Kidney (tissue), 14 donors: ENCODE data around the gene SLC2A9. TPM values are rescaled to one million over a fixed set of nuclear protein-coding genes. Genes with fewer than 3 reads are reported as not detected.

Experiments used
- DNase-seq, 5 donors: peaks; one replicate each; pipeline ENCODE4 v3.0.0-alpha.2; 2013 to 2020
- FAIRE-seq: peaks from 2 replicates; lab custom pipeline; 2012; peaks lifted over from hg19 to GRCh38; lab: Jason Lieb, UNC
- H3K27ac ChIP-seq, 2 donors: one replicate each; pipeline ENCODE4 v1.7.0; 2013; ENCODE audit warnings: low read depth in 2 of 2, low read length in 2 of 2, inconsistent platforms in 1 of 2
- H3K27me3 ChIP-seq: one replicate; pipeline ENCODE4 v1.7.1; 2013; ENCODE audit warnings: low read length, inconsistent platforms; ENCODE audit not compliant: control insufficient read depth, insufficient read depth
- H3K36me3 ChIP-seq, 3 donors: one replicate each; pipeline versions ENCODE4 v1.7.0 to v1.7.1; 2013; ENCODE audit warnings: low read length in 3 of 3, control low read depth in 1 of 3, inconsistent platforms in 1 of 3; ENCODE audit not compliant: insufficient read depth in 3 of 3, control insufficient read depth in 2 of 3
- H3K4me1 ChIP-seq, 3 donors: one replicate each; pipeline versions ENCODE4 v1.7.0 to v1.7.1; 2013; ENCODE audit warnings: low read length in 3 of 3, inconsistent platforms in 1 of 3, low read depth in 1 of 3; ENCODE audit not compliant: control insufficient read depth in 2 of 3, insufficient read depth in 2 of 3
- H3K4me3 ChIP-seq, 3 donors: one replicate each; pipeline versions ENCODE4 v1.7.0 to v1.8.1; 2013; ENCODE audit warnings: low read length in 3 of 3, control low read depth in 1 of 3, inconsistent platforms in 1 of 3
- H3K9ac ChIP-seq, 3 donors: one replicate each; pipeline versions ENCODE4 v1.7.0 to v1.7.1; 2013; ENCODE audit warnings: low read length in 3 of 3, control low read depth in 1 of 3, inconsistent platforms in 1 of 3
- H3K9me3 ChIP-seq, 3 donors: one replicate each; pipeline versions ENCODE4 v1.7.0 to v1.7.1; 2013; ENCODE audit warnings: low read length in 3 of 3, control low read depth in 1 of 3, inconsistent platforms in 1 of 3; ENCODE audit not compliant: control insufficient read depth in 2 of 3, insufficient read depth in 1 of 3
- intact Hi-C: fragments of 100-400 bp; cut with DNase I; formaldehyde crosslinking; loops from one replicate; pipeline ENCODE4 v1.11.1; 2022
- polyA plus RNA-seq: library from polyadenylated mRNA; stranded (reverse); fragments of 350-450 nt; fragmentation: Illumina TruSeq; extraction: RNeasy Lipid Tissue Mini Kit (QIAGEN cat#74804); gene quantifications from one replicate; pipeline ENCODE4 v1.2.3, GENCODE V29; 2014; ENCODE audit warnings: low read depth, low replicate concordance; ENCODE audit not compliant: insufficient read depth
- total RNA-seq: library from RNA; stranded (reverse); fragmentation: NEBNext Ultra II Directional; extraction: Animal tissue kit (Norgen Biotek cat#: 25700); gene quantifications from one replicate; pipeline ENCODE4 v1.2.1, GENCODE V29; 2021
- TF ChIP-seq, protein P1 (sequence below): IDR thresholded peaks from 3 replicates; pipeline ENCODE4 v1.5.1; 2012; ENCODE audit warnings: mild to moderate bottlenecking, moderate library complexity, borderline replicate concordance; ENCODE audit not compliant: insufficient read depth; ENCODE audit errors: extremely low read depth
- donor health status: control.
- donor health status: control.
- donor health status: control.
- donor health status: control.
- donor health status: control.
- donor health status: DM: yes; HTN: yes; CAD: no.
- donor health status: Normal renal cell carcinoma (clear cell type).

The SLC2A9 gene
- total and polyA plus RNA-seq, 2 donors from 2014 or later, result 41.5 to 47.6 TPM

DNA sequence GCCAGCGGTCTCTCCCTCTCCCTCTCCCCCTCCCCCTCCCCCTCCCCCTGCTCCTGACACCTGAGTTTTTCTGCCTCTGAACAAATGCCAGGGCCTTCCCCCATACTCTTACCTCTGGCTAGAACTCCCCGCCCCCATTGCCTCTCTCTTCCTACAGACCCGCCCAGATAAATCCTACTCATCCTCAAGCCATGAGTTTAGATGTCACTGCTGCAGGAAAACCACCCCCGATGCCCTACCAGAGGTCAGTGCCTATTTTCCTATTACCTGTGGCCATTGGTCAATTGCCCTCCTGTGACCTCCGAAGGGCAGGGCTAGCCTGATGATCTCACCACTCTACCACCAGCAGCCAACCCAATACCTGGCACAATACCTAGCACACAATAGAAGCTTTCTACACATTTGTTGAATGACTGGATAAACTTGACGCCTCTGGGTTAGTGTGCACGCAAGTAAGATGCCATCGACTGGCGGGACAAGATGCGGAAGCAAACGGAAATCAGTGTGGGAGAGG is 43.7 kb downstream of the SLC2A9 start:
- FAIRE-seq (no peak), DNase-seq (no peak)
- H3K36me3 ChIP-seq, result peaks cover 3 to 29% (median 8%) of the 10 kb centered on the region in 3 donors
- H3K9ac ChIP-seq, result no peak overlapping the region
- no peak overlapping the region for H3K27ac ChIP-seq
- H3K4me1 ChIP-seq, result no peaks in the 10 kb centered on the region
- intact Hi-C loops, result no loop called here
- peaks cover 0 to 2% (median 0%) of the 10 kb centered on the region in 3 donors for H3K9me3 ChIP-seq
- TF ChIP-seq, protein P1, sequence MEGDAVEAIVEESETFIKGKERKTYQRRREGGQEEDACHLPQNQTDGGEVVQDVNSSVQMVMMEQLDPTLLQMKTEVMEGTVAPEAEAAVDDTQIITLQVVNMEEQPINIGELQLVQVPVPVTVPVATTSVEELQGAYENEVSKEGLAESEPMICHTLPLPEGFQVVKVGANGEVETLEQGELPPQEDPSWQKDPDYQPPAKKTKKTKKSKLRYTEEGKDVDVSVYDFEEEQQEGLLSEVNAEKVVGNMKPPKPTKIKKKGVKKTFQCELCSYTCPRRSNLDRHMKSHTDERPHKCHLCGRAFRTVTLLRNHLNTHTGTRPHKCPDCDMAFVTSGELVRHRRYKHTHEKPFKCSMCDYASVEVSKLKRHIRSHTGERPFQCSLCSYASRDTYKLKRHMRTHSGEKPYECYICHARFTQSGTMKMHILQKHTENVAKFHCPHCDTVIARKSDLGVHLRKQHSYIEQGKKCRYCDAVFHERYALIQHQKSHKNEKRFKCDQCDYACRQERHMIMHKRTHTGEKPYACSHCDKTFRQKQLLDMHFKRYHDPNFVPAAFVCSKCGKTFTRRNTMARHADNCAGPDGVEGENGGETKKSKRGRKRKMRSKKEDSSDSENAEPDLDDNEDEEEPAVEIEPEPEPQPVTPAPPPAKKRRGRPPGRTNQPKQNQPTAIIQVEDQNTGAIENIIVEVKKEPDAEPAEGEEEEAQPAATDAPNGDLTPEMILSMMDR, result no peak
- no peaks in the 10 kb centered on the region for H3K27me3 ChIP-seq
- no peak overlapping the region for H3K4me3 ChIP-seq

GRCh38 chr4:9976781-9977180 is 44.5 kb downstream of the SLC2A9 start:
- Histone ChIP-seq H3K9me3 (peaks cover 0 to 2% (median 0%) of the 10 kb centered on the region in 3 donors), H3K4me3 (no peak overlapping the region), H3K36me3 (peaks cover 3 to 29% (median 8%) of the 10 kb centered on the region in 3 donors), H3K27me3 (no peaks in the 10 kb centered on the region), H3K27ac (no peak overlapping the region), H3K9ac (no peak overlapping the region), H3K4me1 (no peaks in the 10 kb centered on the region)
- DNase-seq, result no peak
- no peak for FAIRE-seq
- TF ChIP-seq, protein P1, result no peak
- intact Hi-C loops, result no loop called here

DNA sequence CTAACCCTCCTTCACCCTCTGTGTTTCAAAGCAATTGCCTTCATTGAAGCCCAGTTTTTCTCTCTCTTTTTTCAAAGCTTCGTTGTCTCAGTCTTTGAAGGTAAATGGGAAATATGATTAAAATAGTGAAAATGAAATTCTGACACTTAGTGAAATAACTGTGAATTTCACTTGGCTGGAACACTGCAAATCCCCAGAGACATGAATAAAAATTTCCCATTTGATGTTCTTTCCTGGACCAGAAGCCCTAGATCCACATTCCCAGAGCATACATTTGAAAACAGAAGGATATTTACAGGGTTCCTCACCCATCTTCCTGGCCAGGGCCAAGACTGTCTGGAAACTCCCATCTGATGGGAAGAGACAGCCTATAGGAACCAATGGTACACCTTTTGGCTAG is 45.0 kb downstream of the SLC2A9 start:
- intact Hi-C loops, result no loop called here
- TF ChIP-seq, protein P1, result no peak
- Histone ChIP-seq H3K9ac (no peak overlapping the region), H3K4me1 (no peaks in the 10 kb centered on the region), H3K27ac (no peak overlapping the region), H3K27me3 (no peaks in the 10 kb centered on the region), H3K9me3 (peaks cover 0 to 2% (median 0%) of the 10 kb centered on the region in 3 donors), H3K4me3 (no peak overlapping the region), H3K36me3 (peaks cover 3 to 29% (median 8%) of the 10 kb centered on the region in 3 donors)
- FAIRE-seq (no peak), DNase-seq (no peak)

DNA sequence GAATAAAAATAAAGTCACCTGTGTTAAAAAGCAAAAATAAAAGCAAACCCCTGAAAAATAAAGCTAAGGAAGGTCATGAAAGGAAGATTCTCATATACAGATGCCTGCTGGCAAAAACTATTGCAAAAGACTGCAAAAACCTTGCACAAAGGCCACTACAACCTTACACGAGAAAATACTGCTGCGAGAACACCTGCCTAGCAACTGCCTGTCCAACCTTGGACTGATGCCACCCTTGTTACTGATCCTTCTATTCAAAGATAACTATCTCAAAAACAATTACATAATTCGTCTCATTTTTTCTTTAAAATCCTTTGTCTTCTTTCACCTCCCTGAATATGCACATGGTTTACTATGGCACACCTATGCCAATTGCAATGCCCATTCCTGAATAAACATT is 49.6 kb downstream of the SLC2A9 start:
- TF ChIP-seq, protein P1, result no peak
- FAIRE-seq (no peak), DNase-seq (no peak)
- Histone ChIP-seq H3K27ac (no peak overlapping the region), H3K4me3 (no peak overlapping the region), H3K27me3 (no peaks in the 10 kb centered on the region), H3K4me1 (no peaks in the 10 kb centered on the region), H3K9ac (no peak overlapping the region), H3K9me3 (no peaks in the 10 kb centered on the region), H3K36me3 (peaks cover 0 to 7% (median 0%) of the 10 kb centered on the region in 3 donors)
- intact Hi-C loops, result no loop called here
